Right atrium auricular region (tissue), 2 donors: Measurements from ENCODE around the gene TIMM10. TPM values are rescaled to one million over a fixed set of nuclear protein-coding genes. Genes with fewer than 3 reads are reported as not detected.

Experiments used
- DNase-seq: peaks from one replicate; pipeline ENCODE4 v3.0.0-alpha.2; 2019; ENCODE audit warnings: low spot score
- H3K27ac ChIP-seq, 2 donors: fragments of 200-600 bp; sonication (generic); 1 replicate in 1 of 2; 2 replicates in 1 of 2; pipeline ENCODE4 v1.5.1; 2016 to 2019
- H3K27me3 ChIP-seq, 2 donors: fragments of 200-600 bp; sonication (generic); one replicate each; pipeline versions ENCODE4 v1.5.1 to v1.6.0; 2017 to 2019
- H3K36me3 ChIP-seq: fragments of 200-600 bp; sonication (generic); one replicate; pipeline ENCODE4 v1.5.1; 2016
- H3K4me1 ChIP-seq, 2 donors: fragments of 200-600 bp; sonication (generic); one replicate each; pipeline versions ENCODE4 v1.5.1 to v1.6.0; 2017 to 2019
- H3K4me3 ChIP-seq, 2 donors: fragments of 200-600 bp; sonication (generic); 1 replicate in 1 of 2; 2 replicates in 1 of 2; pipeline ENCODE4 v1.5.1; 2017 to 2019; ENCODE audit warnings: mild to moderate bottlenecking in 1 of 2, moderate library complexity in 1 of 2
- H3K9me3 ChIP-seq, 2 donors: fragments of 200-600 bp; sonication (generic); one replicate each; pipeline ENCODE4 v1.5.1; 2019
- CTCF ChIP-seq, 2 donors: fragments of 200-600 bp; sonication (generic); IDR thresholded peaks; one replicate each; pipeline ENCODE4 v1.5.1; 2019; ENCODE audit warnings: antibody characterized with exemption in 2 of 2
- total RNA-seq, 2 donors: library from RNA; depleted of rRNA; stranded (reverse); fragments of >200 nt; gene quantifications; one replicate each; pipeline ENCODE4 v1.1.0, GENCODE V29; 2016

Gene TIMM10
- total RNA-seq, 2 donors from 2014 or later: 27.3 to 63.4 TPM

DNA sequence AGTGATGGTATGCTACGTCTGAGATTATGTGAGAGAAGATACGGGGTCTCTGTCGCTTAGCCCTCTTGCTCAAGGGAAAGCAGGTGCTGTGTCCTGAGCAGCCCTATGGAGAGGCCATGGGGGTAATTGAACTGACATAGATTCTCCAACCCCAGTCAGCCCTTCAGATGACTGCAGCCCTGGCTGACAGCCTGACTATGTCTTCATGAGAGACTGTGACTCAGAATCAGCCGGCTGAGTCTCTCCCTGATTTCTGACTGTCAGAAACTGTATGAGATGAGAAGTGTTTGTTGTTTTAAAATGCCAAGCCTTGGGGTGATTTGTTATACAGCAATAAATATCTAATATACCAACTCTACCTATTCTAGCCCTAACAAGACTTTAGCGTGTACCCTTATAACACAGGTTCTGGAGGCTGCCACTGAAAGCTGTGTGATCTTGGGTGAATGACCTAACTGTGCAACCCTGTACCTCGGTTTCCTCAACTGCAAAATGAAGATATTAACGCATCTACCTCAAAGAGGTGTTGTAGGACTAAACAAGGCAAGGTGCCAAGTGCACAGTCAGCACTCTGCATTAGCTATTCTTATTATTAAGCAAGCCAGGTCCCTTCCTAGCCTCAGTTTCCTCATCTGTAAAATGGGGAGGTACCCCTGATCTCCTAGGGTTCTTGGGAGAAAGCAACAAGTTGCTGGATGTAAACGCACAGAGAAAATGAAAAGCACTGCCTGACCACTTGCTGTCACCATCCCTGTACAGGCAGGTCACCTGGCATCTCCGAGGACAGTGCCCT lies 39.9 kb downstream of the TIMM10 start:
- H3K36me3 ChIP-seq: peaks cover 40% of the 10 kb centered on the region
- DNase-seq: no peak
- no peaks in the 10 kb centered on the region for H3K27me3 ChIP-seq
- peaks cover 0 to 10% of the 10 kb centered on the region in 2 donors for H3K4me1 ChIP-seq
- no peak overlapping the region for H3K4me3 ChIP-seq
- no peaks in the 10 kb centered on the region for H3K9me3 ChIP-seq
- no peak overlapping the region for H3K27ac ChIP-seq
- TF ChIP-seq CTCF (IDR thresholded peaks at IDR 0.05): no peak

DNA sequence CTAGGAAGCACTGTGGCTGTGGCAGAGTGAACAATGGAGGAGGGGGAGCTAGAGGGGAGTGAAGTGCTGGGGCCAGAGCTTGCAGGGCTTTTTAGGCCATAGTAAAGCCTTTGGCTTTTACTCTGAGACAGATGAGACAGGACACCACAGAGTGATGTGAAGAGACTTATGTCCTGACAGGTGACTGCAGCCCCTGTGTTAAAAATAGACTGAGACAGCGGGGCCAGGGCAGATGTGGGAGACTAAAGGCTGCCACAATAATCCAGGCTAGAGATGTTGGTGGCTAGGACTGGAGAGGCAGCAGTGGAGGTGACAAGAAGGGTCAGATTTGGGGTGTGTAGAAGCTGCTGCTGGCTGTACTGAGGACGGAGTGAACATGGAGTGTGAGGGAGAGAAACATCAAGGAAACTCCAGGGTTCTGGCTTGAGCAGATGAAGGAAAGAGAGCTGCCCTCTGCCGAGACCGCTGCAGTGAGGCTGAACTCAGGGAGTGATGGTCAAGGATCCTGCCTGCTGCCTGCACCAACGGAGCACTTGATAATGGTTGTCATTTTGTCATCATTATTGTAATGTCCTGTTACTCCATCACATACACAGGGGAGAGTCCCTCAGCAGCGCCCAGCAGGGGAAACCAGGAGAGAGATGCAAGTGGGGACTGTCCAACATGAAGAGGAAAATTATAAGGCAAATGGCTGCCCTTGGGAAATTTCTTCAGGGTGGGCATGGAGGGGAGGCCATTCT lies 42.5 kb downstream of the TIMM10 start:
- H3K27me3 ChIP-seq: no peaks in the 10 kb centered on the region
- DNase-seq: no peak
- H3K36me3 ChIP-seq: peaks cover 52% of the 10 kb centered on the region
- TF ChIP-seq CTCF (IDR thresholded peaks at IDR 0.05): no peak
- no peaks in the 10 kb centered on the region for H3K9me3 ChIP-seq
- no peak overlapping the region for H3K27ac ChIP-seq
- peaks cover 0 to 6% of the 10 kb centered on the region in 2 donors for H3K4me1 ChIP-seq
- H3K4me3 ChIP-seq: no peak overlapping the region

- H3K27ac ChIP-seq: no peak overlapping the region
- peaks cover 0 to 15% of the 10 kb centered on the region in 2 donors for H3K4me1 ChIP-seq
- peaks cover 52% of the 10 kb centered on the region for H3K36me3 ChIP-seq
- DNase-seq: no peak
- no peak overlapping the region for H3K4me3 ChIP-seq
- no peak for TF ChIP-seq CTCF (IDR thresholded peaks at IDR 0.05)
- H3K9me3 ChIP-seq: no peaks in the 10 kb centered on the region
- H3K27me3 ChIP-seq: peaks cover 5 to 7% of the 10 kb centered on the region in 2 donors
Observed at GRCh38 chr11:57487021-57487778, 43.4 kb downstream of the TIMM10 start.

DNA sequence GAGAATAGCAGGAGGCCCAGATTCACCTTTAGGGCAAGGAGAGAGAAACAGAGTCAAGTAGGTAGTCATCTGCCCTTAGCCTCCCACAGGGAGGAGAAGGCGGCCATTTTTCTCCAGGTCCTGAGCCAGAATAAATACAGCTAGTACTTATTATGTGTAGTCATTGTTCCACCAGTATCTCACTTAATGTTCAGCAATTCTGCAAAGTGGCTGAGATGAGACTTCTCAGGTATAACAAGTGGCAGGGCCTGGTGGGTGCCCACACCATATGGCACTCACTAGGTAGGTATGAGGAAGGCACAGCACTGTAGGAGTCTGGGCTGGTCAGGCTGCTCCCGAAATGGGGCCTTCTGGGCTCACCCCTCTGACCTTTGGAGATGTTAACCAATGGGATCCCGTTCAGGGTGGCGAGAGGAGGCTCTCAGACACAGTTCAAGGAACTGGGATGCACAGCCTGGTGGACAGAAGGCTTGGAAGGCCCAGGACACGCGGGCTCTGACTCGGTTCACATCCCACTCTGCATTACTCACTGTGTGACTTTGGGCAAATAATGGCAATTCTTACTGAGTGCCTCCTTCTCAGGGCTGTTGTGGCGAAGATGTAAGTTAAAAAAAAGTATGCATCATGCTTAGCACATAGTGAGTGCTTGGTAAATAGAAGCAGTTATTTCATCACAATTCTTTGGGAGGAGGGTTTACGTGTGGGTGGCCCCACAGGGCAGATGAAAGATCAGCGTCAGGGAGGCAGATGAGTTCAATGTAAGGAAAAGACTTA lies 45.1 kb downstream of the TIMM10 start:
- H3K9me3 ChIP-seq: no peaks in the 10 kb centered on the region
- DNase-seq: no peak
- H3K4me1 ChIP-seq: peaks cover 0 to 17% of the 10 kb centered on the region in 2 donors
- H3K36me3 ChIP-seq: peaks cover 40% of the 10 kb centered on the region
- no peak for TF ChIP-seq CTCF (IDR thresholded peaks at IDR 0.05)
- no peak overlapping the region for H3K27ac ChIP-seq
- H3K27me3 ChIP-seq: peaks cover 7 to 8% of the 10 kb centered on the region in 2 donors
- H3K4me3 ChIP-seq: no peak overlapping the region

GRCh38 chr11:57484141-57484710 lies 46.3 kb downstream of the TIMM10 start:
- H3K4me1 ChIP-seq: peaks cover 0 to 17% of the 10 kb centered on the region in 2 donors
- peaks cover 7 to 8% of the 10 kb centered on the region in 2 donors for H3K27me3 ChIP-seq
- H3K27ac ChIP-seq: no peak overlapping the region
- peaks cover 32% of the 10 kb centered on the region for H3K36me3 ChIP-seq
- DNase-seq: no peak
- H3K4me3 ChIP-seq: no peak overlapping the region
- no peaks in the 10 kb centered on the region for H3K9me3 ChIP-seq
- no peak for TF ChIP-seq CTCF (IDR thresholded peaks at IDR 0.05)
